ENCODE measurements around the gene ENDOG.
"Not testable (repeated sequence)": the region's sequence is repeated elsewhere in the genome, so short reads cannot be mapped to it uniquely, and the experiment has no call there.

ENDOG gene

GRCh38 chr9:128818099-128818838 is at the start of gene ENDOG:
Gene ENDOG, plus strand, starts transcription at chr9:128818500. Its CDS starts 185 bp downstream, at chr9:128818685.
- DNase-seq (ENCODE audit: low read depth in 3 of 3): peak; percentile 95 to 97 (median 95)

GRCh38 chr9:128768606-128769005 is 49.7 kb upstream of the ENDOG start:
- no peak for DNase-seq (ENCODE audit: low read depth in 3 of 3)

- DNase-seq (ENCODE audit: low read depth in 3 of 3): no peak
These were observed 47.8 kb upstream of the ENDOG start for GRCh38 chr9:128770286-128771030.

GRCh38 chr9:128771094-128771721 is 47.1 kb upstream of the ENDOG start:
- no peak for DNase-seq (ENCODE audit: low read depth in 3 of 3)

- peak; percentile 87 to 93 (median 90) for DNase-seq (ENCODE audit: low read depth in 3 of 3)
These were observed 46.4 kb upstream of the ENDOG start, which contains the start of gene ZER1 for GRCh38 chr9:128771745-128772519. Gene ZER1, minus strand, starts transcription at chr9:128771927. Its CDS starts 16,362 bp downstream, at chr9:128755565.

- no peak for DNase-seq (ENCODE audit: low read depth in 3 of 3)
These were observed 45.3 kb upstream of the ENDOG start for GRCh38 chr9:128773049-128773448.

GRCh38 chr9:128774804-128775203 is 43.5 kb upstream of the ENDOG start:
- DNase-seq (ENCODE audit: low read depth in 3 of 3): no peak

GRCh38 chr9:128780093-128780492 is 38.2 kb upstream of the ENDOG start:
- not testable (repeated sequence) for DNase-seq (ENCODE audit: low read depth in 3 of 3)

GRCh38 chr9:128781187-128782070 is 36.9 kb upstream of the ENDOG start:
- no peak for DNase-seq (ENCODE audit: low read depth in 3 of 3)

- no peak for DNase-seq (ENCODE audit: low read depth in 3 of 3)
These were observed 35.6 kb upstream of the ENDOG start for GRCh38 chr9:128782669-128783068.

GRCh38 chr9:128785427-128785826 is 32.9 kb upstream of the ENDOG start:
- no peak for DNase-seq (ENCODE audit: low read depth in 3 of 3)

GRCh38 chr9:128786681-128787601 is 31.4 kb upstream of the ENDOG start, which contains the start of gene TBC1D13:
Gene TBC1D13, plus strand, starts transcription at chr9:128787253. Its CDS starts 101 bp downstream, at chr9:128787354.
- peak; percentile 79 to 91 (median 82) for DNase-seq (ENCODE audit: low read depth in 3 of 3)

GRCh38 chr9:128787659-128788058 is 30.6 kb upstream of the ENDOG start:
- no peak for DNase-seq (ENCODE audit: low read depth in 3 of 3)

- DNase-seq (ENCODE audit: low read depth in 3 of 3): no peak
These were observed 29.9 kb upstream of the ENDOG start for GRCh38 chr9:128788445-128788844.

- DNase-seq (ENCODE audit: low read depth in 3 of 3): no peak
These were observed 27.8 kb upstream of the ENDOG start for GRCh38 chr9:128790536-128790935.

GRCh38 chr9:128792134-128792533 is 26.2 kb upstream of the ENDOG start:
- no peak for DNase-seq (ENCODE audit: low read depth in 3 of 3)

- no peak for DNase-seq (ENCODE audit: low read depth in 3 of 3)
These were observed 25.2 kb upstream of the ENDOG start for GRCh38 chr9:128792978-128793686.

GRCh38 chr9:128794961-128795360 is 23.3 kb upstream of the ENDOG start:
- DNase-seq (ENCODE audit: low read depth in 3 of 3): not testable (repeated sequence)

GRCh38 chr9:128798896-128799295 is 19.4 kb upstream of the ENDOG start:
- DNase-seq (ENCODE audit: low read depth in 3 of 3): no peak

Measured in stimulated activated CD4-positive, alpha-beta T cell treated with anti-CD3 and anti-CD28 coated beads, TNF-alpha, amount 100 ng/mL, for 48 hours (primary cell).